KOPT-K1 (cell line): Measurements from ENCODE around the gene ARHGAP10.

ENCODE experiments used
- H3K27ac ChIP-seq: fragments of 200-600 bp; sonication (generic); 2 replicates; pipeline ENCODE4 v1.5.1; 2016; ENCODE audit warnings: antibody characterized with exemption, mild to moderate bottlenecking, low read depth, low read length; ENCODE audit not compliant: poor library complexity, severe bottlenecking
- H3K36me3 ChIP-seq: fragments of 200-600 bp; sonication (generic); 2 replicates; pipeline ENCODE4 v1.5.1; 2017; ENCODE audit warnings: antibody characterized with exemption, mild to moderate bottlenecking, low read length, moderate library complexity; ENCODE audit not compliant: insufficient read depth
- H3K9me3 ChIP-seq: fragments of 200-600 bp; sonication (generic); 2 replicates; pipeline ENCODE4 v1.5.1; 2017; ENCODE audit warnings: antibody characterized with exemption, low read length, mild to moderate bottlenecking; ENCODE audit not compliant: insufficient read depth, poor library complexity, severe bottlenecking

Gene ARHGAP10

DNA sequence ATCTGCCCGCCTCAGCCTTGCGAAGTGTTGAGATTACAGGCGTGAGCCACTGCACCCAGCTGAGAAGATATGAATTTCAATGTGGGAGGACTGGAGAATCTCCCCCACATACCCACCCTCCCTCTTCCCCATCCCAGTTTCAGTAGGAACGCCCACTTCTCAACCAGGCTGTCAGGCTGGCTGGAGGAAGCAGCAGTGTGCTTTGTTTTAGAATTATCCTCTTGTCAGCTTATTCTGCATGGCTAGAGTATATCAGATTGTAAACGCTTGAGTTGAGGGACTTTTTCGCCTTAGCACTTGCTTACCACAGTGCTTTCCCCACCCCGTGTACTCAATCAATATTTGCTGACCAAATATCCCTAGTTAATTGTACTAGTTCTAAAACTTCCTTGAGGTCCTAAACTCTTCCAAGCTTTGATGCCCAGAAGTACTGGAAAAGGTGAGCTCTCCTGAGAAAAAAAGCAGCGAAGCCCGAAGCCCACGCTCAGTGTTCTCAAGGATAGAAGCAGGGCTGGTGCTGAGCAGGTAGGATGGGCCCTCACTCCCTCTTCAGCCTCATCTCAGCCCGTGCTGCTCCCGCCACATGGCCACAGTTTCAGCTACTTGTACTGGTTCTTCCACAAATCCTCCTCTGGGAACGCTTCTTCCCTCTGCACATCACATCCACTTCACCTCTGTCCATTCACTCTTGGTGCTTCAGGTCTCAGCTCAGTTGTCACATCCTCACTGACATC, 7.3 kb upstream of the ARHGAP10 start:
- no peaks in the 10 kb centered on the region for H3K9me3 ChIP-seq
- no peaks in the 10 kb centered on the region for H3K36me3 ChIP-seq
- no peak overlapping the region for H3K27ac ChIP-seq

GRCh38 chr4:147725673-147726072, 6.2 kb upstream of the ARHGAP10 start:
- no peaks in the 10 kb centered on the region for H3K9me3 ChIP-seq
- H3K27ac ChIP-seq, result no peak overlapping the region
- H3K36me3 ChIP-seq, result no peaks in the 10 kb centered on the region

- H3K36me3 ChIP-seq, result no peaks in the 10 kb centered on the region
- H3K9me3 ChIP-seq, result no peaks in the 10 kb centered on the region
- no peak overlapping the region for H3K27ac ChIP-seq
These were observed 4.3 kb upstream of the ARHGAP10 start for GRCh38 chr4:147727476-147728028.

- H3K9me3 ChIP-seq, result no peaks in the 10 kb centered on the region
- H3K27ac ChIP-seq, result no peak overlapping the region
- no peaks in the 10 kb centered on the region for H3K36me3 ChIP-seq
These were observed 1.6 kb upstream of the ARHGAP10 start for GRCh38 chr4:147730333-147730732.

- Histone ChIP-seq H3K36me3 (no peaks in the 10 kb centered on the region), H3K9me3 (no peaks in the 10 kb centered on the region), H3K27ac (peak overlapping the region; percentile 45)
These were observed 789 bp downstream of the ARHGAP10 start for GRCh38 chr4:147732518-147733235.

- Histone ChIP-seq H3K27ac (no peak overlapping the region), H3K9me3 (no peaks in the 10 kb centered on the region), H3K36me3 (no peaks in the 10 kb centered on the region)
These were observed 1.9 kb downstream of the ARHGAP10 start for GRCh38 chr4:147733716-147734344.

DNA sequence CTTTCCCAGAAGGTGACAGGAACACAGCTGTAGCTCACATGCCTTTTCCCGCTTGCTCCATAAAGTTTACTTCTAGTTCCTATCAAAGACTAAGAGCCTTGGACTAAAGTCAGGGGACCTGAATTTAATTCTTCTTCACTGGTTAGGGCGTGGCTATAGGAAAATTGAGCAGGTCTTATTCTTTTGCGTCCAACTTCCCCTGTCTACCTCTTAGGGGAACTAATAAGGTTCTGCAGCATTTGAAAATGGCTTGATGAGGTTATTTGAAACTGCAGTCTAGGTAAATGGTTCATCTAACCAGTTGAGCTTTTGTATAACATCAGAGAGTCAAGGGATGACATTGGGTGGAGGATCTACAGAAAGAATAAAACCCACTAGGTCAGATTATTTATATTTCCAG, 2.6 kb downstream of the ARHGAP10 start:
- H3K9me3 ChIP-seq, result no peaks in the 10 kb centered on the region
- H3K36me3 ChIP-seq, result no peaks in the 10 kb centered on the region
- H3K27ac ChIP-seq, result no peak overlapping the region

- Histone ChIP-seq H3K36me3 (no peaks in the 10 kb centered on the region), H3K9me3 (no peaks in the 10 kb centered on the region), H3K27ac (no peak overlapping the region)
These were observed 3.8 kb downstream of the ARHGAP10 start for GRCh38 chr4:147735413-147736301.

DNA sequence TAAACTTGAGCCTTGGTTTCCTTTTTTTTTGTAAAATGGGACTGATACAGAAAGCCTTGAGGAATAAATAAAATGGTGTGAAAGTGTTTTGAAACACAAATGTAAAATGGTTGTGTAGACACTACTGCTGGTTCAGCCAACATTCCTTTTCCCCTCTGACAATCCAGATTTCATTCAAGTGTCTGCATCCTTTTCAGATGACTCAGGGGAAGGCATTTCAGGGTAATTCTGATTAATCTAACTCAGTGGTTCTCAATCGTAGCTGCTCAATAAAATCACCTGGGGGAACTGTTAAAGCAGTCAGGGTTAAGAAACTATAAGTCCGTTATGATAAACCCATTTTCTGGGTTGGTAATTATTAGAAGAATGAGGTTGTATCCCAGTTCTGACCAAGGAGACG, 4.6 kb downstream of the ARHGAP10 start:
- H3K36me3 ChIP-seq, result no peaks in the 10 kb centered on the region

DNA sequence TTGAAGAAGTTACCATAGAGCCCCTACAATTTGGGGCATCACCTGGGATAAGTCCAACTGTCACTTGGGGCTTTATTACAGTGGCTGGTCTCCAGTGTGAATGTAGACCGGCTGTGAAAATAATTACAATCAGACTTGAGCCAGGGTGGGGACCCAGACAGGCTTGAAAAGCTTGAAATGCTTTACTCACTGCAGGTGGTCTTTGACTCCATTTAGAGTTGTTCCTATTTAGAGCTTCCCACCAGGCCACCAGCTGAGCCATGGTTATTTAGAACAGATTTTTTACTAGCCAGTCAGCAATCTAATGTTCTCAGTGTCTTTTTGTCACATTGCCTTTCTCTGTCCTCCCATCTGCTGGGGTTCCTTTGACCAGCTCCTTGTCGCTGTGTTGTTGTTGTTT, 5.7 kb downstream of the ARHGAP10 start:
- Histone ChIP-seq H3K9me3 (no peaks in the 10 kb centered on the region), H3K27ac (no peak overlapping the region)

More for the DNA sequence above, 4.6 kb downstream of the ARHGAP10 start:
- Histone ChIP-seq H3K9me3 (no peaks in the 10 kb centered on the region), H3K27ac (no peak overlapping the region)

DNA sequence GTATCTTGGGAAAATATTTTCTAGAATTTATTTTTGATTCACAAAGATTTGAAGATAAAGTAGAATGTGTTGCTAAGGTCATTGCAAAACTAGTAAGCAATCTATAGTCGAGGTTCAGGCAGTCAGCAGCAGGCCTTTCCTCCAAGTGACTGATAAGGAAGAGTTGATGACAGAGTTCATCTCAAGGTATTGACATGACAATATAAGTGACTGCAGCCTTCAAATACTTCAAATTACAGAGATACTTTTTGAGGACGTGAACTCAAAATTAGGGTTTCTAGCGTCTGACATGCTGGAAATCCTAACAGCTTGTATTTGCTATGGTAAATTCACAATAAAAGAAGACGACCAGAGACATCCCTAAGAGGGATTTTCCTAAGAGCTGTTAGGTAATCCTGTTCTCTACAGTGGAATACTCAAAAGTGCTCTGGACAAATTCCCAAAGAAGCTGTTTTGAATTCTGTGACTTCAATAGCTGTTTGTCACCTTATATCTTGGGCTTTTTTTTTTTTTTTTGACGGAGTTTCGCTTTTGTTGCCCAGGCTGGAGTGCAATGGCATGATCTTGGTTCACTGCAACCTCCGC, 7.4 kb downstream of the ARHGAP10 start:
- Histone ChIP-seq H3K36me3 (no peaks in the 10 kb centered on the region), H3K27ac (no peak overlapping the region), H3K9me3 (no peaks in the 10 kb centered on the region)

More for the DNA sequence above, 5.7 kb downstream of the ARHGAP10 start:
- no peaks in the 10 kb centered on the region for H3K36me3 ChIP-seq

GRCh38 chr4:147740176-147740575, 8.3 kb downstream of the ARHGAP10 start:
- Histone ChIP-seq H3K36me3 (no peaks in the 10 kb centered on the region), H3K9me3 (no peaks in the 10 kb centered on the region), H3K27ac (no peak overlapping the region)

GRCh38 chr4:147741190-147741788, 9.4 kb downstream of the ARHGAP10 start:
- Histone ChIP-seq H3K27ac (peak overlapping the region; percentile 22), H3K9me3 (no peaks in the 10 kb centered on the region), H3K36me3 (no peaks in the 10 kb centered on the region)
